AG04450 (cell line): Measurements from ENCODE around the gene UBE4B. TPM values are rescaled to one million over a fixed set of nuclear protein-coding genes. Genes with fewer than 3 reads are reported as not detected.

Experiments used
- CTCF ChIA-PET: fragments of 300-600, 350-600 bp; formaldehyde crosslinking; extraction: SDS; loops from one replicate; lab custom pipeline; 2022; ENCODE audit warnings: antibody characterized with exemption, inconsistent platforms; lab: Charles Lee
- POLR2A ChIA-PET: fragments of 350-600 bp; formaldehyde crosslinking; extraction: SDS; loops from one replicate; lab custom pipeline; 2021; ENCODE audit warnings: antibody characterized with exemption, inconsistent platforms; lab: Yijun Ruan, JAX
- DNase-seq: peaks from one replicate; pipeline ENCODE4 v3.0.0-alpha.2; 2011; ENCODE audit warnings: low read depth, low spot score
- H3K27ac ChIP-seq: one replicate; pipeline ENCODE4 v1.5.1; 2012; ENCODE audit warnings: low read depth, low read length, control low read depth
- H3K27me3 ChIP-seq: one replicate; pipeline ENCODE4 v1.6.0; 2012; ENCODE audit warnings: low read length; ENCODE audit not compliant: control insufficient read depth, insufficient read depth
- H3K4me3 ChIP-seq: 2 replicates; pipeline ENCODE4 v1.5.1; 2011; ENCODE audit warnings: mild to moderate bottlenecking, low read depth, low read length, control low read depth
- H3K9me3 ChIP-seq: 2 replicates; pipeline ENCODE4 v1.5.1; 2012; ENCODE audit warnings: low read length; ENCODE audit not compliant: control insufficient read depth, insufficient read depth
- CTCF ChIP-seq: IDR thresholded peaks from 2 replicates; pipeline ENCODE4 v1.5.1; 2011; ENCODE audit warnings: low read depth, low read length, control low read depth, inconsistent platforms
- polyA plus RNA-seq: library from polyadenylated mRNA; depleted of rRNA; stranded (reverse); fragments of >200 nt; gene quantifications from 2 replicates; pipeline ENCODE4 v1.2.3, GENCODE V29; 2011

The UBE4B gene
- polyA plus RNA-seq, 1 experiment: 28.1 TPM

DNA sequence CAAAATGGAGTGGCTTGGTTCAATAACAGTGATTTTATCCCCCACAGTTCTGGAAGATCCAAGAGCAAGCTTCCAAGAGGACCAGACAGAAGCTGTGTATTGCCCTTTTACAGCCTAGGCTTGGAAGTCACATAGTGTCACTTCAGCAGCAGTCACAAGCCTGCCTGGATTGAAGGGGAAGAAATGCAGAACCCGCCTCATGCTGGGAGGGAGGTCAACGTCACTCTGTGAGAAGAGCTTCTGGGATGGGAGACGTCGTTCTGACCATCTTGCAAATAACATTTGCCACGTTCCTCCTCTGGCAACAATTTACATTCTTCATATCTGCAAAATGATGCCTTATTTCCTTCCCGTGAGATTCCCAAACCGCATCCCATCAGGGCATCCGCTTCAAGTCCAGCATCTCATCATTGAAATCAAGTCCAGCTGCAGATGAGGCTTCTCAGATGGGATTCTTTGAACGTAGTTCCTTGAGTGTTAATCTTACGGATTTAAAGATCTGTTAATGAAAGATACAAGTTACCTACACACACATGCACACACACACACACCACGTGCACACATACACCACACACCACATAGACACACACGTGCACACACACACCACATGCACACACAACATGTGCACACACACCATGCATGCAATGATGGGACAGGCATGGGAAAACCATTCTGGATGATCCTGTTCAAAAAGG lies 153.7 kb downstream of the UBE4B start:
- CTCF ChIA-PET: no interaction called here
- POLR2A ChIA-PET: no interaction called here
- TF ChIP-seq CTCF: no peak
- no peak overlapping the region for H3K4me3 ChIP-seq
- no peaks in the 10 kb centered on the region for H3K27me3 ChIP-seq
- no peak for DNase-seq
- no peak overlapping the region for H3K27ac ChIP-seq
- no peaks in the 10 kb centered on the region; the same call in 1 of the 2 replicates for H3K9me3 ChIP-seq

DNA sequence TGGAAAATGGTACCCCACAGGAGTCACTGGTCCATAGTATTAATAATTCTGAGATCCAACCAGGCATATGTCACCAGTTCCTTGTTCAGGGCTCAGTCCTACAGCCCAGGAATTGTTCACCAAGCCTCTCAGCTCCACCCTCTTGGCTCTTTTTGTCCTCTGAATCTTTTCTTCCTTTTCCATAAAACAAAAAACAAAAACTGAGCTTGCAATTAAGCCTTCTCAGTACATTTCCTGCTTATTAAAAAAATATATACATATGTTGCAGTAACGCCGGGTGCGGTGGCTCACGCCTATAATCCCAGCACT lies 154.2 kb downstream of the UBE4B start:
- ChIA-PET CTCF (no interaction called here), POLR2A (no interaction called here)
- no peaks in the 10 kb centered on the region for H3K27me3 ChIP-seq
- no peak for TF ChIP-seq CTCF
- no peak overlapping the region for H3K4me3 ChIP-seq
- no peaks in the 10 kb centered on the region; the same call in 1 of the 2 replicates for H3K9me3 ChIP-seq
- no peak overlapping the region for H3K27ac ChIP-seq
- no peak for DNase-seq

DNA sequence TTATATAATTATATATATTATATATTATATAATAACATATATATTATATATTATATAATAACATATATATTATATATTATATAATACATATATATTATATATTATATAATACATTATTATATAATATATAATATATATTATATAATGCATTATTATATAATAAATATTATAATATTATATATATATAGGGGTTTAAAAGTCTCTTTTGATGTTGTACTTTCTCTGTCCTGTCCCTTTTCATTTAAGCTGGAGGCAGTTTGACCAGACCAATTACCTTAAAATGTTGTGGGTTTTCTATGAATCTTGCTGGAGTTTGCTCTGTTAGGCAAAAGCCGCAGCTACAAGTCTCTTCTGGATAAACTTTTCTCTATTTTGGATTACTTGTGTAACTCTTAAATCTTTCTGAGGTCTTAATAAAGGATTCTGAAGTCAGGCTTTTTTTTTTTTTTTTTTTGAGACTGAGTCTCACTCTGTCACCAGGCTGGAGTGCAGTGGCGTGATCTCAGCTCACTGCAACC lies 155.4 kb downstream of the UBE4B start:
- ChIA-PET CTCF (interaction anchor here (1.7 kb wide), 1 partner anchor 22 kb away, joined by 6 read pairs; the partner anchor contains the start of gene KIF1B), POLR2A (no interaction called here)
- DNase-seq: no peak
- H3K27me3 ChIP-seq: no peaks in the 10 kb centered on the region
- H3K27ac ChIP-seq: no peak overlapping the region
- no peaks in the 10 kb centered on the region; the same call in 1 of the 2 replicates for H3K9me3 ChIP-seq
- H3K4me3 ChIP-seq: no peak overlapping the region
- TF ChIP-seq CTCF: no peak

GRCh38 chr1:10189659-10190058 lies 156.9 kb downstream of the UBE4B start:
- DNase-seq: no peak
- TF ChIP-seq CTCF: no peak
- CTCF ChIA-PET: interaction anchor here (1.7 kb wide), 1 partner anchor 21 kb away, joined by 6 read pairs; the partner anchor contains the start of gene KIF1B
- Histone ChIP-seq H3K9me3 (no peaks in the 10 kb centered on the region; the same call in 1 of the 2 replicates), H3K4me3 (no peak overlapping the region), H3K27ac (peak overlapping the region; percentile 11), H3K27me3 (no peaks in the 10 kb centered on the region)
- POLR2A ChIA-PET: interaction anchor here (0.7 kb wide), 1 partner anchor 573 kb away, joined by 3 read pairs; no protein-coding TSS in a partner anchor

- TF ChIP-seq CTCF: no peak
- POLR2A ChIA-PET: no interaction called here
- no peak for DNase-seq
Measured at GRCh38 chr1:10192263-10192662, 159.5 kb downstream of the UBE4B start.

More at GRCh38 chr1:10192263-10192662, 159.5 kb downstream of the UBE4B start:
- no peak overlapping the region for H3K4me3 ChIP-seq
- no peaks in the 10 kb centered on the region for H3K27me3 ChIP-seq
- CTCF ChIA-PET: no interaction called here
- no peaks in the 10 kb centered on the region; the same call in 1 of the 2 replicates for H3K9me3 ChIP-seq
- H3K27ac ChIP-seq: no peak overlapping the region
